ENCODE results near the gene TNFSF12.

Gene TNFSF12

GRCh38 chr17:7548585-7549400 lies at the start of gene TNFSF12:
TNFSF12 (plus strand) TSS chr17:7549058; CDS start chr17:7549154, 96 bp downstream.
- peak; percentile 39 for DNase-seq

- DNase-seq: no peak
Measured at GRCh38 chr17:7499161-7499560, 49.7 kb upstream of the TNFSF12 start.

GRCh38 chr17:7501729-7502128 lies 47.1 kb upstream of the TNFSF12 start:
- DNase-seq: no peak

- DNase-seq: no peak
Measured at GRCh38 chr17:7502171-7502847, 46.5 kb upstream of the TNFSF12 start.

- DNase-seq: no peak
Measured at GRCh38 chr17:7502987-7503386, 45.9 kb upstream of the TNFSF12 start.

- no peak for DNase-seq
Measured at GRCh38 chr17:7503521-7503920, 45.3 kb upstream of the TNFSF12 start.

GRCh38 chr17:7508145-7508544 lies 40.7 kb upstream of the TNFSF12 start:
- no peak for DNase-seq

- no peak for DNase-seq
Measured at GRCh38 chr17:7508846-7509245, 40.0 kb upstream of the TNFSF12 start.

GRCh38 chr17:7509937-7510336 lies 38.9 kb upstream of the TNFSF12 start:
- DNase-seq: no peak

GRCh38 chr17:7511108-7511507 lies 37.8 kb upstream of the TNFSF12 start:
- no peak for DNase-seq

- DNase-seq: no peak
Measured at GRCh38 chr17:7512105-7512504, 36.8 kb upstream of the TNFSF12 start.

GRCh38 chr17:7512824-7513540 lies 35.9 kb upstream of the TNFSF12 start:
- DNase-seq: no peak

- no peak for DNase-seq
Measured at GRCh38 chr17:7513850-7514419, 34.9 kb upstream of the TNFSF12 start.

GRCh38 chr17:7515911-7516610 lies 32.8 kb upstream of the TNFSF12 start:
- DNase-seq: no peak

GRCh38 chr17:7523033-7523432 lies 25.8 kb upstream of the TNFSF12 start:
- no peak for DNase-seq

GRCh38 chr17:7528842-7529241 lies 20.0 kb upstream of the TNFSF12 start:
- DNase-seq: no peak

- no peak for DNase-seq
Measured at GRCh38 chr17:7530023-7530900, 18.6 kb upstream of the TNFSF12 start.

GRCh38 chr17:7538050-7538449 lies 10.8 kb upstream of the TNFSF12 start:
- no peak for DNase-seq

GRCh38 chr17:7538891-7539545 lies 9.8 kb upstream of the TNFSF12 start:
- DNase-seq: no peak

- DNase-seq: no peak
Measured at GRCh38 chr17:7541074-7541621, 7.7 kb upstream of the TNFSF12 start.

- no peak for DNase-seq
Measured at GRCh38 chr17:7544911-7545310, 3.9 kb upstream of the TNFSF12 start.
